ENCODE data around the gene CHRNA4.

CHRNA4 gene

GRCh38 chr20:63360850-63361518 is at the start of gene CHRNA4:
Gene CHRNA4 (minus strand): TSS chr20:63361349. CDS start chr20:63361165, 184 bp downstream.
- DNase-seq, result no peak

GRCh38 chr20:63409834-63410435 is 48.8 kb upstream of the CHRNA4 start:
- no peak for DNase-seq

- DNase-seq, result no peak
Measured at GRCh38 chr20:63409066-63409833, 48.1 kb upstream of the CHRNA4 start.

GRCh38 chr20:63408684-63409046 is 47.5 kb upstream of the CHRNA4 start:
- no peak for DNase-seq

- DNase-seq, result no peak
Measured at GRCh38 chr20:63407928-63408683, 47.0 kb upstream of the CHRNA4 start.

GRCh38 chr20:63406617-63407245 is 45.6 kb upstream of the CHRNA4 start:
- no peak for DNase-seq

GRCh38 chr20:63406011-63406410 is 44.9 kb upstream of the CHRNA4 start:
- DNase-seq, result no peak

GRCh38 chr20:63405102-63405730 is 44.1 kb upstream of the CHRNA4 start:
- no peak for DNase-seq

- no peak for DNase-seq
Measured at GRCh38 chr20:63404129-63405085, 43.3 kb upstream of the CHRNA4 start.

- no peak for DNase-seq
Measured at GRCh38 chr20:63403403-63404105, 42.4 kb upstream of the CHRNA4 start.

GRCh38 chr20:63402860-63403220 is 41.7 kb upstream of the CHRNA4 start:
- DNase-seq, result no peak

GRCh38 chr20:63402181-63402859 is 41.2 kb upstream of the CHRNA4 start:
- DNase-seq, result no peak

- no peak for DNase-seq
Measured at GRCh38 chr20:63401384-63402110, 40.4 kb upstream of the CHRNA4 start.

GRCh38 chr20:63400486-63401210 is 39.5 kb upstream of the CHRNA4 start:
- DNase-seq, result no peak

GRCh38 chr20:63399596-63400375 is 38.6 kb upstream of the CHRNA4 start:
- no peak for DNase-seq

- no peak for DNase-seq
Measured at GRCh38 chr20:63398744-63399514, 37.8 kb upstream of the CHRNA4 start.

- no peak for DNase-seq
Measured at GRCh38 chr20:63397946-63398450, 36.8 kb upstream of the CHRNA4 start.
